ENCODE data around the gene CEP112.

CEP112 gene

DNA sequence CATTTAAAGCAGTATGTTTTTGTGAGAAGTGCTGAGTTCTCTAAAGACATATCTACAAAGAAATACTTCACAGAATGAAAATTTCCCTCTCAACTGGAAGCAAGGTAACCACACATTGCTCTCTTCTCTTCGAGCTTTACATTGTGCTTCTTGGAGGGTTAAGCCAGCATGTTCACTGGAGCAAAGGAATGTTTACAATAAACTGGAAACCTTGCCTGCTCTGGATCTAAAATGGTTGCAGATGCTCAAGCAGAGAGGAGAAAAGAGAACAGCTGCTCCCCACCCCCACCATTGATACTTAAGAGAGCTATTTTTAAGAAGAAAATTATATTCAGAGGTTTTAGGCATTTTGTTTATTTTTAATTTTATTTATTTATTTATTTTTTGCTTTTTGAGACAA, 213.1 kb downstream of the CEP112 start:
- no peak for DNase-seq

DNA sequence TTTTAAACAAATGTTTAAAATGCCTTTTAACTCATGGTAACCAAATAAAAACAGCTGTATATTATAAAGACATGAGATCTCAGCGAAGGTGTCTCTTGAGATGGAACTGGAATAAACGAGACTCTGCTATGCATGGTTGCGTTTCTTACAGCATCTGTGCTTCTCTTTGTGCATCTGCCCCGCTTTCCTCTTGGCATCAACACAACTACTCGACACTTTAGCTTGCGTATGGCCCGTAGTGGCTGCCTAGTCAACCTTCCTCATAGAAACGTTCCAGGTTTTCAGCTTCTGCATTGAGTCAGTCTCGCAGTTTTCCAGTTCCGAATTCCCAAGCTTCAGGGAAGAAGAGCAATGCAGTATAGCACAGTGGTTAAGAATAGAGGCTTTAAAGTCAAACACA, 214.9 kb downstream of the CEP112 start:
- DNase-seq: no peak

GRCh38 chr17:65975878-65976277, 216.1 kb downstream of the CEP112 start:
- no peak for DNase-seq

DNA sequence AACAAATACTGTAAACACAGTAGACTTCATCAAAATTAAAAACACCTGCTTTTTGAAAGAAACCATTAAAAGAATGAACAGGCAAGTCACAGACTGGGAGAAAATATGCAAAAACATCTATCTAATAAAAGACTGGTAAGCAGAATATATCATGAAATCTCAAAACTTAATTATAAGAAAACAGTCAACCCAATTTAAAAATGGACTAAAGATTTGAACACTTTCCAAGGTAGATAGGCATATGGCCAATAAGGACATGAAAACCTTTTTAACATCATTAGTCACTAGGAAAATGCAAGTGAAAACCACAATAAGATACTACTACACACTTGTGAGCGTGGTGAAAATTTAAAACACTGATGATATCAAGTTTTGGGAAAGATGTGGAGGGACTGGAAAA, 218.7 kb downstream of the CEP112 start:
- no peak for DNase-seq

- DNase-seq: no peak
Measured at GRCh38 chr17:65967372-65967771, 224.6 kb downstream of the CEP112 start.

DNA sequence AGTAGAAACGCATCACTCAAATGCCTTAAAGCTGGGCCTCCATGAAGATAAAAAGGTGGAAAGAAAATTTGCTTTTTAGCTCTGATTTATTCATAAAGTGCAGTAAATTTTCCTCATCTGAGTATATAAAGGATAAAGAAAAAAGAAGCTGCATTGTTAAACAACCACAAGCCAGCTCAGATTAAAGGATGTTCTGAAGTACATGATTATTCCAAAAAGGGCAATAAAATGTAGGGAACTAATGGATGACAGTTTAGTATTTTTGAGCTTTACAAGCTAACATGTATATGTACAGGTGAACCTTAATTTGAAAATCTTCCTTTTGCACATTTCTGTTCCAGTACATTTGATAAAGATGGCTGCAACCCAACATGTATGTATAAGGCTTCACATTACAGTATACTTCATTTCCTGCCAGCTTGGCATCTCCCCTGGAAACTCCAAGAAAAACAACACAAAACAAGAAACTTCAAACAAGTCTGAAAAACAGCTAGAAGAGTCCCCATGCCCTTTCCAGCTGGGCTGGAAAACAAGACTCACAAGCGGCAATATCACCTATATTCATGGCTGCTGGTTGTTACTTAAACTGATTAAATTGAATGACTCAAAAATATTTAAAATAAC, 225.7 kb downstream of the CEP112 start:
- DNase-seq: no peak

GRCh38 chr17:65963179-65963578, 228.8 kb downstream of the CEP112 start:
- no peak for DNase-seq

DNA sequence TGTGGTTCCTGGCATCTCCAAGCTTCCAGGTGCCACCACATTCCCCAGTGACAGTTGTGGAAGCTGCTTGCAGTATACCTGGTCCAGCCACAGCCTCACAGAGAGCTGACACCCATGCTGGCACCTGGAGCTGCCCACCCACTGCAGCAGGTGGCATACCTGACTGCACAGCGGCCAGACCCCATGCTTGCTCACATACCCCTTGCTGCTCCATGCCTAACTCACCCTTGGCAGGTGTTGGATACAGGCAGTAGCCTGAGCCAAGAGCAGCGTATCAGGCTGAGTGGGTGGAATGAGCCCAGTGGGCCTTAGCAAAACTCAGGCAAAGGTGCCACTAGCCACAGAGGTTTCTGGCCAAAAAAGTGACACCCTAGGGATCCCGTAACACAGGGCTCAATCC, 232.3 kb downstream of the CEP112 start:
- no peak for DNase-seq

GRCh38 chr17:65956814-65957213, 235.1 kb downstream of the CEP112 start:
- DNase-seq: no peak

GRCh38 chr17:65954148-65954449, 237.8 kb downstream of the CEP112 start:
- DNase-seq: no peak

DNA sequence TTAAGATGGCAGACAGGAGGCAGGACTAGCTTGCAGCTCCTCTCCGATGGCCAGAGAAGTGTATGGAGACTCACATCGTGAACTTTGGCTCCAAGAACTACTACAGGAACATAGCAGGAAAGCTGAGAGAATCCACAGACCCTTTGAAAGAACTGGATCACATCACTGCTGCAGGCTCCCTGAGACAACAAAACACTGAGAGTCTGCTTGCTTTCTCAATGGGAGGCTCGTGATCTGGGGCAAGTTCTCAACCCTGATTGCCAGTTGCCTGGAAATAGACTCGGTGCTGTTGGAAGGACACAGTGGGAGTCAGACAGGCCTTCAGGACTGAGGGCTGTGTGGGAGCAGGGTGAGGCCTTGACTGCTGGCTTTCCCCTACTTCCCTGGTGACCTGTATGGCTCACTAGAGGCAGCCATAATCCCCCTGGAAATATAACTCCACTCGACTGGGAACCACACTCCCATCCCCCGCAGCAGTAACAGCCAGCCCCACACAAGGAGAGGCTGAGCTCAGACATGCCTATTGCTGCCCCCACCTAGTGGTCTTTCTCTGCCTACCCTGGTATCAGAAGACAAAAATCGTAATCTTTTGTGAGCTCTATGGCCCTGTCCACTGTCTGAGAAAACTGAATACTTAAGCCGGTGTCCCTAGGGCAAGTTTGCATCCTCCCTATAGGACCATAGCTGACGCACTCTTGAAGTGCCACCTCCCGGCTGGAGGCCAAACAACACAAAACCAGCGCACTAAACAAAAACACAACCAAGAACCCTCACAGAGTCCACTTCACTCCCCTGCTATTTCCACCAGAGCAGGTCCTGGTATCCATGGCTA, 238.4 kb downstream of the CEP112 start:
- no peak for DNase-seq

DNA sequence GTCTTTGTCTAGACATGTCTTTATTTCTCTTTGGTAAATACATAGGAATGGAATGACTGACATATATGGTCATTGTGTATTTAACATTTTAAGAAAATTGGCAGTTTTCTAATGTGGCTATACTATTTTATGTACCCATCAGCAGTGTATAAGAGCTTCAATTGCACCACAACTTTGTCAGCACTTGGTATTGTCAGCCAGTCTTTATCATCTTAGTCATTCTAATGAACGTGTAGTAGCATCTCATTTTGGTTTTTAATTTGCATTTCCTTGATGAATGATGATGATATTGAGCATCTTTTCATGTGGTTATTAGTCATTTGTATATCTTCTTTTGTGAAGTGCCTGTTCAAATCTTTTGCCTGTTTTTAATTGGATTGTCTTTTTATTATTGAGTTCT, 239.3 kb downstream of the CEP112 start:
- DNase-seq: no peak

GRCh38 chr17:65952015-65952414, 239.9 kb downstream of the CEP112 start:
- no peak for DNase-seq

DNA sequence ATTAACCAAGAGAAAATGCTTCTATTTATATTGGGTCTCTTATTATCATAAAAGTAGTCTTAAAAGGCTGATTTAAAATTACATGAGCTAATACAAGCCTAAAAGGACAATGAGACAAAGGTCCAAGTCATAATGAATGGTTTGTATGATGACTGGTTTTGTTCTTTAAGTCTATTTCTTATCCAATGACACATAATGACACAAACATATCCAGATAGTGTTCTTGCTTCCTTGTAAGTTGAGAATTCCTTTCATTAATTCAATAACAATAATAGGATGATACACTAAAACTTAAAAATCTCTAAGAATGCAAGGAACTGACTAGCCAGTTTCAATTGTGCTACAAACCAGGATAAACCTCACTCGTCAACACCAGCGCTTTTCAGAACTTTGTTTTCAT, 244.1 kb downstream of the CEP112 start:
- no peak for DNase-seq

DNA sequence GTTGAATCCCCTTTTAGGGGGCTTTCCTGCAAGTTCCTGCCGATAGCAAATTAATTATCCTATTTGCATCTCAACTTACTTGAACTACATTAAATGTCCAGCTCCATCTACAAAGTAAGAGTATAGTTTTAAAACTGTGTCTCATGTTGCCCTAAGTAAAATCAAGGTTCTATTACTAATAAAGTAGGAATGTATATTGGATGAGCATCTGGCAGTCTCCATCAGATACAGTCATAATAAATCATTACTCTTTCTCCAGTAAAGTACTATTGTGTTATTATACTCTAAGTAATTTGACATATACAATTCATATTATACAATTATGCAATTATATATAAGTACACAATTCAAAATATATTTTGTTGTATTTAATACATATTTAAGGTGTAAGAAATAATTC, 249.3 kb downstream of the CEP112 start:
- no peak for DNase-seq

DNA sequence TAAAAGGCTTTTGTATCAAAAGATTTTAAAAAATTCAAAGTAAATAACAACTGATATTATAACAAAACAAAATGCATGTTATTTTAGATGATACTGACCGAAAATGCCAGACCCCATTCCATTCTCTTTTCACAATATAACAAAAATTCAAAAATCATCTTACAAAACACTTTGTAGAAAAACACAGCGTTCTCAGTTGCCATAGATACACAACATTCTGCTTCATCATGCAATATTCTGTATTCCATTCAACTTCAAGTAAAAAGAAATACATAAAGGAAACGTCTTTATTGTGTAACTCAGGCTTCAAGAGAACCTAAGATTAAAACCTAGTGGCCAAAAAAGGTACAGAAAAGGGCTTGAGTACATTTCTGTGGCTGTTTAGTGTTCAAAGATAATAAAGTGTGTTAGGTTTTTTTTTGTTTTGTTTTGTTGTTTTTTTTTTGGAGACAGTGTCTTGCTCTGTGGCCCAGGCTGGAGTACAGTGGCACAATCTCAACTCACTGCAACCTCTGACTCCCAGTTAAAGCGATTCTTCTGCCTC, 250.5 kb downstream of the CEP112 start:
- no peak for DNase-seq

DNA sequence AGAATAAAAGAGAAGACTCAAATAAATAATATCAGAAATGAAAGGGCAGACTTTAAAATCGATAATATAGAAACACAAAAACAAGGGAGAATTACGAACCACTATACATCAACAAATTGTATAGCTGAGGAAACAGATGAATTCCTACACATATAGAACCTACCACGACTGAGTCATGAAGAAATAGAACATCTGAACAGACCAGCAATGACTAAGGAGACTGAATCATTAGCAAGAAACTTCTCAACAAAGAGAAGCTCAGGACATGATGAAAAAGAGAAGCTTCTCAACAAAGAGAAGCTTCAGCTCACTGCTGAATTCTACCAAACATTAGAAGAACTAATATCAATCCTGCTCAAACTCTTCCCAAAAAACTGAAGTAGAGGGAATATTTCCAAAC, 255.9 kb downstream of the CEP112 start:
- DNase-seq: no peak

- DNase-seq: no peak
Measured at GRCh38 chr17:65933290-65933689, 258.6 kb downstream of the CEP112 start.

DNA sequence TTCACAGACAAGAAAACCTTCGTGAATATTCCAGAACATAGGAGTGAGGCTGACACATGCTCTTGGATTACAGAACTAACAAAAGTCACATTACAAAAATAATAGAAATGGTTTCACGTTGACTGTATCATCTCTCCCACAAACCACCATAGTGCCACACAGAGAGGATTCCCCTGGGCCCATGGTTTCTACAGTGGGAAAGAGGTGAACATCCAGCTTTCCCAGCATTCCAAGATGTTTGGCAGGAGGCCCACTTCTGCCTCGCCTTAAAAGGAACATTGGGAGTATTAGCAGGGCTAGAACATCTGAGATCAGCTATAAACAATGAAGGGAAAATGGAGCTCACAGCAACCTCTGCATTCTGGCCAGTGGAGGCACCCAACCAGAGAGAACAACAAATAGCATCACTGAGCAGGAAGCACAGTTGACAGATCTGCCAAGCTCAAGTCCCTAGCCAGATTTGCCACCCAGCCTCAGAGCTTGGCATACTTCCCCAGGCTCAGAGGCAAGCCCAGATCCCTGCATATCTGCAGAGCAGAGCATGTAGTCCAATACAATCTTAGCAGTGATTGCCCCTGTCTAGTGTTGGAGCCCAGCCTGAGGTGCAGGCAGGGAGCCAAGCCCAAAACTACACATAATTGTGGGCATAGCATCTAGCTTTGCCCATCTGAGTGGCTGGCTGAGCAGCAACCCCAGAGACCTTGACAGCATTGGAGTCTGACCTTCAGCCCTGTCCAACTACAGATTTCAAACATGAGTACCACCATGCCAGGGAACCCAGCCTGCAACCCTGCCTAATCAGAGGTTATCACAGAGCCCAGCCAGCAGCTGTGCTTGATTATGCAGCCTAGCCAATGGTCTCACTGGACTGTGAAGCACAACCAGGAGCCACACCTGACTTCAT, 260.4 kb downstream of the CEP112 start:
- DNase-seq: no peak

DNA sequence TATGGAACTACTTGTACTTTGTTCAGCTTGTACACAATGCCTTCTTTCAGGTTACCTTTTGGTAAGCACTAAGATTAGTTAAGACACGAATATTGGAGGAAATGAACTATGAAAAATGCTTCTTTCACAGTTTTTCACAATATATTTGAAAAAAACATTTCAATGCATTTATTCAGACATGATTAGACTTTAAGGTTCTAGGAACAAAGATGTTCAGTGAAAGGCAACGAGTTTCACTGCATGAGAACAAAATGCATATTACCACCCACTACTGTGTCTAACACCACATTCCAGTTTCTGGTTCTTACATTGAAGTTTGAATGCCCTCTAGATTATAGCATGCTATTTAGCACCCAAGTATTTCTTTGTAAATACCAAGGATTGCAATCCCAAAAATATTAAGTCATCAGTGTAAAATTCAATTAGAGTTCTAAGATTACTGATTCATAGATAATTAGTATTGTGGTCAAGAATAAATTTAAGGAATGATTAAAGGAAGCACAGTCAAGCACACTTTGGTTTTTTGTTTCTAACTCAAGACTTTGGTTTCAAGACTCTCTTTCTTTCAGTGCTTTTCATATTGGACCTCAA, 261.7 kb downstream of the CEP112 start:
- DNase-seq: no peak

DNA sequence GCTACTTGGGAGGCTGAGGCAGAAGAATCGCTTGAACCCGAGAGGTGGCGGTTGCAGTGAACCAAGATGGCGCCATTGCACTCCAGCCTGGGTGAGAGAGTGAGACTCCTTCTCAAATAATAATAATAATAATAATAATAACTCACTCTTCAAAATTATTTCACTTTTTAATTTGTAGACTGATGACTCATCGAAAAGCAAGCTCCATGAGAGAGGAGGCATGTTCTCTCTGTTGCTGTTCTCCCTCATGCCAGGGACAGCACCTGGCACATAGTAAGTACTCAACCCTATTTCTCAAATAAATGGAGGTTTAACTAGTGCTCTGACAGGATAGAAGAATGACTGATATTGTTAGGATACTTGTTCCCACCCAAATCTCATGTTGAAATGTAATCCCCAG, 265.3 kb downstream of the CEP112 start:
- DNase-seq: no peak

GRCh38 chr17:65925606-65926307, 266.2 kb downstream of the CEP112 start:
- DNase-seq: no peak

GRCh38 chr17:65920996-65921395, 270.9 kb downstream of the CEP112 start:
- no peak for DNase-seq
